LNCAP (cell line): ENCODE results near the gene UBE3B.

Experiments
- CTCF ChIP-seq: fragments of 450-650 bp; IDR thresholded peaks from 2 replicates; pipeline ENCODE4 v1.5.1; 2017; ENCODE audit warnings: mild to moderate bottlenecking

Gene UBE3B

GRCh38 chr12:109567967-109568366, 90.5 kb downstream of the UBE3B start:
- no peak for TF ChIP-seq CTCF

GRCh38 chr12:109568486-109568885, 91.1 kb downstream of the UBE3B start:
- TF ChIP-seq CTCF = no peak

GRCh38 chr12:109571773-109572505, 94.5 kb downstream of the UBE3B start:
- TF ChIP-seq CTCF = no peak

- TF ChIP-seq CTCF = no peak
These were observed 95.0 kb downstream of the UBE3B start for GRCh38 chr12:109572506-109572845.

GRCh38 chr12:109573029-109573913, 95.8 kb downstream of the UBE3B start, which contains the start of the genes MMAB and MVK:
TSS of gene MMAB (minus strand) at chr12:109573504. CDS start at chr12:109573480, 24 bp downstream.
TSS of gene MVK (plus strand) at chr12:109573794. CDS start at chr12:109574823, 1,029 bp downstream.
- no peak for TF ChIP-seq CTCF

- no peak for TF ChIP-seq CTCF
These were observed 96.4 kb downstream of the UBE3B start for GRCh38 chr12:109573914-109574244.

GRCh38 chr12:109575683-109576082, 98.2 kb downstream of the UBE3B start:
- TF ChIP-seq CTCF = no peak
